ENCODE data around the gene PPP4R3A.
"Not testable (repeated sequence)": the region's sequence is repeated elsewhere in the genome, so short reads cannot be mapped to it uniquely, and the experiment has no call there.

- TF ChIP-seq, protein P1, sequence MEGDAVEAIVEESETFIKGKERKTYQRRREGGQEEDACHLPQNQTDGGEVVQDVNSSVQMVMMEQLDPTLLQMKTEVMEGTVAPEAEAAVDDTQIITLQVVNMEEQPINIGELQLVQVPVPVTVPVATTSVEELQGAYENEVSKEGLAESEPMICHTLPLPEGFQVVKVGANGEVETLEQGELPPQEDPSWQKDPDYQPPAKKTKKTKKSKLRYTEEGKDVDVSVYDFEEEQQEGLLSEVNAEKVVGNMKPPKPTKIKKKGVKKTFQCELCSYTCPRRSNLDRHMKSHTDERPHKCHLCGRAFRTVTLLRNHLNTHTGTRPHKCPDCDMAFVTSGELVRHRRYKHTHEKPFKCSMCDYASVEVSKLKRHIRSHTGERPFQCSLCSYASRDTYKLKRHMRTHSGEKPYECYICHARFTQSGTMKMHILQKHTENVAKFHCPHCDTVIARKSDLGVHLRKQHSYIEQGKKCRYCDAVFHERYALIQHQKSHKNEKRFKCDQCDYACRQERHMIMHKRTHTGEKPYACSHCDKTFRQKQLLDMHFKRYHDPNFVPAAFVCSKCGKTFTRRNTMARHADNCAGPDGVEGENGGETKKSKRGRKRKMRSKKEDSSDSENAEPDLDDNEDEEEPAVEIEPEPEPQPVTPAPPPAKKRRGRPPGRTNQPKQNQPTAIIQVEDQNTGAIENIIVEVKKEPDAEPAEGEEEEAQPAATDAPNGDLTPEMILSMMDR (tag by site-specific recombination; IDR thresholded peaks at IDR 0.05), result not testable (repeated sequence)
- TF ChIP-seq KLF8 (tag by site-specific recombination; IDR thresholded peaks at IDR 0.05); ZNF530 (tag by site-specific recombination; IDR thresholded peaks at IDR 0.05; ENCODE audit: low read depth); ATF2 (tag by site-specific recombination; IDR thresholded peaks at IDR 0.05; ENCODE audit: low read depth); OVOL3 (tag by site-specific recombination; IDR thresholded peaks at IDR 0.05); ZNF274 (IDR thresholded peaks at IDR 0.05; ENCODE audit: low read length); ZNF274 (tag by site-specific recombination; IDR thresholded peaks at IDR 0.05; ENCODE audit: borderline replicate concordance); ZNF843 (tag by site-specific recombination; IDR thresholded peaks at IDR 0.05): not testable (repeated sequence)
These were observed 73.8 kb downstream of the PPP4R3A start for GRCh38 chr14:91436266-91436665.
